ENCODE results near the gene LYRM2.

DNA sequence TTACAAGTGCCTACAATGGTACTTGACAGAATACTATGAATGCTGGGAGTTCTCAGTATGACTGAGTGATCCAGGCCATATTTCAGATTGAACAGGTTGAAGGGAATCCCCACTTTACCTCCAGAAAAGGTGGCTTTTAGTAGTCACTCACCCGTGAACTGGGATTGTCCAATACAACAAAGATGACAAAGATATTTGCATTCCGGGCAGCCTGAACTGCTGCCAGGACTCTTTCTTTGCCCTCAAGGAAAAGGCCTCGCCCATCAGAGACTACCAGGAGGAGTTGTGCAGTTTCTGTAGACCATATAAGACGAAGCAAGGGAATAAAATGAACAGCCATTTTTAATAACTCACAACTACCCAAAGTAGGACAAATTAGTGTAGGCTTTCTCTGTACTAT lies 6.3 kb upstream of the LYRM2 start:
- TF ChIP-seq, protein P1, sequence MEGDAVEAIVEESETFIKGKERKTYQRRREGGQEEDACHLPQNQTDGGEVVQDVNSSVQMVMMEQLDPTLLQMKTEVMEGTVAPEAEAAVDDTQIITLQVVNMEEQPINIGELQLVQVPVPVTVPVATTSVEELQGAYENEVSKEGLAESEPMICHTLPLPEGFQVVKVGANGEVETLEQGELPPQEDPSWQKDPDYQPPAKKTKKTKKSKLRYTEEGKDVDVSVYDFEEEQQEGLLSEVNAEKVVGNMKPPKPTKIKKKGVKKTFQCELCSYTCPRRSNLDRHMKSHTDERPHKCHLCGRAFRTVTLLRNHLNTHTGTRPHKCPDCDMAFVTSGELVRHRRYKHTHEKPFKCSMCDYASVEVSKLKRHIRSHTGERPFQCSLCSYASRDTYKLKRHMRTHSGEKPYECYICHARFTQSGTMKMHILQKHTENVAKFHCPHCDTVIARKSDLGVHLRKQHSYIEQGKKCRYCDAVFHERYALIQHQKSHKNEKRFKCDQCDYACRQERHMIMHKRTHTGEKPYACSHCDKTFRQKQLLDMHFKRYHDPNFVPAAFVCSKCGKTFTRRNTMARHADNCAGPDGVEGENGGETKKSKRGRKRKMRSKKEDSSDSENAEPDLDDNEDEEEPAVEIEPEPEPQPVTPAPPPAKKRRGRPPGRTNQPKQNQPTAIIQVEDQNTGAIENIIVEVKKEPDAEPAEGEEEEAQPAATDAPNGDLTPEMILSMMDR (IDR thresholded peaks at IDR 0.05), result no peak
- no peak for TF ChIP-seq POLR2A (IDR thresholded peaks at IDR 0.05)
